SIG-M5 (cell line): ENCODE data around the gene OR5H15.
"Not testable (repeated sequence)": the region's sequence is repeated elsewhere in the genome, so short reads cannot be mapped to it uniquely, and the experiment has no call there.

ENCODE experiments used
- DNase-seq: peaks from one replicate; lab custom pipeline; 2025; lab: John Stamatoyannopoulos, UW

The OR5H15 gene

GRCh38 chr3:98166396-98166795 lies at the start of gene OR5H15:
TSS of gene OR5H15 (plus strand) at chr3:98166696. CDS start at chr3:98168700, 2,004 bp downstream.
- no peak for DNase-seq

GRCh38 chr3:98130421-98130820 lies 36.1 kb upstream of the OR5H15 start, which contains the start of gene OR5H1:
TSS of gene OR5H1 (plus strand) at chr3:98130721. CDS start at chr3:98132698, 1,977 bp downstream.
- DNase-seq = no peak

DNA sequence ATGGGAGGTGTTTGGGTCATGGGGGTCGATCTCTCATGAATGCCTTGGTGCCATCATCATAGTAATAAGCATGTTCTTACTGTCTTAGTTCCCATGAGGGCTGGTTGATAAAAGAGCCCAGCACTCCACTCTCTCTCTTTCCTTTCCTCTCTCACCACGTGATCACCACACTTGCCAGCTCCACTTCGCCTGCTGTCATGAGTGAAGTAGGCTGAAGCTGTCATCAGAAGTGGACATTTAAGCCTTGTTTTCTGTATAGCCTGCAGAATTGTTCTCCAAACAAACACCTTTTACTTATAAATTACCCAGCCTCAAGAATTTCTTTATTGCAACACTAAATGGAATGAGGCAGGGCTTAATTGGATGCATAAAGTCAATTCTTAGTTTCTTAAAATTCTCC lies 29.9 kb upstream of the OR5H15 start:
- DNase-seq = no peak

DNA sequence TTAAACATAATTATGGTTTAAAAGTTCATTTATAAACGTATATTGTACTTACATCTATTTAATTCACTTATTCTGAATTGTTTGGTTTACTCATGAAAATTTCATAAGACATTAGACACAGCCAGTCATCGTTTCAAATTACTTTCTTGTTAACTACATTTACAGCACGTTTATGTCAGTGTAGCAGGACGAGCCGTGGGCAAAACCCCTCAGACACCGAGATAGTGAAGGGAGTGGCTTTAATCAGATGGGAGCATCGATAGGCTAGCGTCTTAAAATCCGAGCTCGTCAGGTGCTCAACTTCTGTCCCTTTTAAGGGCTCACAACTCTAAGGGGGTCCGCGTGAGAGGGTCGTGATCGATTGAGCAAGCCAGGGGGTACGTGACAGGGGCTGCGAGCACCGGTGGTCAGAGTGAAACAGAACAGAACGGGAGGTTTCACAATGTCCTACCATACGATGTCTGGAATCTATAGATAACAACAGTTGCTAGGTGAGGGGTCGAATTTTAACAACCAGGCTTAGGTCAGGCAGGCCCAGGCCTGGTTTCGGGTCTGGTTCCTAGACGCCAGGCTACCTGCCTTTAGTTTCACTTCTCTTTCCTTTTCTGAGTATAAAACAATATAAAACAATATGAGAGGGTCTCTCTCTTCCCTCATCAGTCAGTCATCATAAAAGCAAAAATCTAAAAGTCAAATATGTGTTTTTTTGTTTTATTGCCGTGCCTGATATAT lies 28.5 kb upstream of the OR5H15 start:
- DNase-seq = not testable (repeated sequence)

DNA sequence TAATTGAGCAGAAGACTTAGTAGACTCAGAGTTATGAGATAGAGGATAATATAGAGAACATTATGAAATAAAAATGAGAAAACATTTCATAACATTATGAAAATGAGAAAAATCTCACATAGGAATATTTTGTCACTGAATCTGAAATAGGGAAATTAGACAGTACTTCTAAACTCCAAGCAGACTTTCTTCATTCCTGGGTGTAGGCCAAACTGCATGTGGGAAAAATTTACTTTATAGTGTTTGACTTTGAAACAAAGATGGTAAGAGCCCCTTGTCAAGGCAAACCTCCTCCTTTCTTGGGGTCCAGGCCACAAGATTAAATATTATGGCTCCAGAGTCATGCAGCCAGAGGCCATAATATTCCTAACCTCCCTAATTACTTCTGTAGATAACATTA lies 26.0 kb upstream of the OR5H15 start:
- DNase-seq = no peak

DNA sequence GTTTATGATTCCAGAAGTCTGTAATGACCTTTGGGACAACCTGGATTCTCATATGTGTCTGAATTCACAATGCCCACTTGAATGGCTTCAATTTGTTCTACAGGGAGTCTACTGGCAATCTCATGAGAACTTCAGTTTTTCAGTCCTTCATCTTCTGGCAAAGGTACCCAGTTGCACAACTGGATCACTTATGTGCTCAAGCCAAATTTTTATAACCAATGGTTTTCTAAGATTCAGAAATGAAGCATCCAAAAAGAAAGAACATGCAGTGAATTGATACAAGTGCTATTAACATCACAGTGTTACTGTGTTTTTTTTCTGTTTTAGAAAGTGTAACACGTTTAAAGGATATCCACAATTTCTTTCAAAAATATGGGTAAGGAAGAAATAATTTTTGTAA lies 19.3 kb upstream of the OR5H15 start, which contains the start of gene OR5H14:
OR5H14 (plus strand) TSS at position 301 of the 400 bp plus-strand sequence. CDS start 1,907 bp downstream, outside the sequence.
- no peak for DNase-seq

DNA sequence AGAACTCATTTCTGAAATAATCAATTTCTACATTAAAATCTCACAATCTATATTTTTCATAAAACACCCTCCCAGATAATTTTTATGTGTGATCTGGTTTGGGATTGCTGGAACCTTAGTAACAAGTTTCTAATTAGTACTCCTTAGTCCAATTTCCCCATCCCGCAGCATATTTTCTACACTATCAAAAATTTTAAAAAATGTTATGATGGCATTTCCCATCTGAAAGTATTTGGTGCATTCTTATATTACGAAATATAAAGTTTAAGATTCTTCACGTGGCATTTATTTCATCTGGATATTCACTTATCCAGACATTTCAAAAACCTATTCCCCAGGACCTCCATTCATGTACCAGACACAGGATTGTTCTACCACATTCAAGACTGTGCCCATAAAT lies 17.7 kb upstream of the OR5H15 start:
- DNase-seq = no peak

DNA sequence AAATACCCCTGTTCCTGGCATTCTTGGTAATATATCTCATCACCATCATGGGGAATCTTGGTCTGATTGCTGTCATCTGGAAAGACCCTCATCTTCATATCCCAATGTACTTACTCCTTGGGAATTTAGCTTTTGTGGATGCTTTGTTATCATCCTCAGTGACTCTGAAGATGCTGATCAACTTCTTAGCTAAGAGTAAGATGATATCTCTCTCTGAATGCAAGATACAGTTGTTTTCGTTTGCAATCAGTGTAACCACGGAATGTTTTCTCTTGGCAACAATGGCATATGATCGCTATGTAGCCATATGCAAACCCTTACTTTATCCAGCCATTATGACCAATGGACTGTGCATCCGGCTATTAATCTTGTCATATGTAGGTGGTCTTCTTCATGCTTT lies 17.0 kb upstream of the OR5H15 start:
- not testable (repeated sequence) for DNase-seq

DNA sequence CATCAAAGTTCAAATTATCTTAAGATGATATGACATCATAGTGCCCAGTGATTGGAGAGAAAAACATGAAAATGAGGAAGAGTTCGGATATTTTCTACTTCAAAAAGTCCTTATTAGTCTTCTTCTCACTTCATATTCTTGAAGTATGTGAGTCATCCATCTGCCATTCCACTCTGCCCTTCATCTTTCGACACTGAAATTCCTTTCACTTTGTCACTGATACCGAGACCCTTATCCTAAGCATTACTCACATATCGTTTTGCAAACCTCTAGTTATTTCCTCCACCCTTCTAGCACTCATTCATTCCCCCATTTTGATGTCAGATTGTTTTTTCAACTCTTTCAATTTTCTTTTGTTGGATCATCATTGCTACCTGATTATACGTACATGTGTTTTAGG lies 15.3 kb upstream of the OR5H15 start:
- DNase-seq = no peak

DNA sequence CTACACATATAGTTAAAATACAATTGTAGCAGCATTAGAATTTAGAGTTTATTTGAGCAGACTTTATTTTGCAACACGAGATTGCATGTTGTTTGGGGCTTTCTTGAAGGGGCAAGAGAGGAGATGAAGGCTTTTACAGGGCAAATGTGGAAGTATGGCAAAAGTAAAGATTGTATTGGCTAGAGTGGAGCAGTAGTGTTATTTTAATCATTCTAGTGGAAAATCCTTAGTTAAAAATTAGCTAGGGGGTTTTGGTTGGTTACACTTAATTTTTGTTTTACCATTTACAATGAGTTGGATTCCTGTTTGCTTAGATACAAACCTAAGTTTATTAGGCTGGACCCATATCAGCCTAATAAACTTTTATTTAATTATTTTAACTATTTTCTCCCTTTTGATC lies 4.6 kb downstream of the OR5H15 start:
- DNase-seq = no peak

DNA sequence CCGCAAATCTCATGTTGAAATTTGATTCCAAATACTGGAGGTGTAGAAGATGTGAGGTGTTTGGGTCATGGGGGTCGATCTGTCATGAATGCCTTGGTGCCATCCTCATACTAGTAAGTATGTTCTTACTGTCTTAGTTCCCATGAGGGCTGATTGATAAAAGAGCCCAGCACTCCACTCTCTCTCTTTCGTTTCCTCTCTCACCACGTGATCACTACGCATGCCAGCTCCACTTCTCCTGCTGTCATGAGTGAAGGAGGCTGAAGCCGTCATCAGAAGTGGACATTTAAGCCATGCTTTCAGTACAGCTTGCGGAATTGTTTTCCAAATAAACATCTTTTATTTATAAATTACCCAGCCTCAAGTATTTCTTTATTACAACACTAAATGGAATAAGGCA lies 6.1 kb downstream of the OR5H15 start:
- no peak for DNase-seq

- DNase-seq = no peak
Observed at GRCh38 chr3:98180319-98180890, 13.9 kb downstream of the OR5H15 start.

GRCh38 chr3:98182196-98182595 lies 15.7 kb downstream of the OR5H15 start:
- DNase-seq = no peak

GRCh38 chr3:98185180-98185579 lies 18.7 kb downstream of the OR5H15 start:
- DNase-seq = no peak

- peak; percentile 8 for DNase-seq
Observed at GRCh38 chr3:98188545-98188944, 22.0 kb downstream of the OR5H15 start.

- not testable (repeated sequence) for DNase-seq
Observed at GRCh38 chr3:98190911-98191310, 24.4 kb downstream of the OR5H15 start.

GRCh38 chr3:98196293-98196692 lies 29.8 kb downstream of the OR5H15 start:
- not testable (repeated sequence) for DNase-seq

- DNase-seq = no peak
Observed at GRCh38 chr3:98199020-98199419, 32.5 kb downstream of the OR5H15 start.

DNA sequence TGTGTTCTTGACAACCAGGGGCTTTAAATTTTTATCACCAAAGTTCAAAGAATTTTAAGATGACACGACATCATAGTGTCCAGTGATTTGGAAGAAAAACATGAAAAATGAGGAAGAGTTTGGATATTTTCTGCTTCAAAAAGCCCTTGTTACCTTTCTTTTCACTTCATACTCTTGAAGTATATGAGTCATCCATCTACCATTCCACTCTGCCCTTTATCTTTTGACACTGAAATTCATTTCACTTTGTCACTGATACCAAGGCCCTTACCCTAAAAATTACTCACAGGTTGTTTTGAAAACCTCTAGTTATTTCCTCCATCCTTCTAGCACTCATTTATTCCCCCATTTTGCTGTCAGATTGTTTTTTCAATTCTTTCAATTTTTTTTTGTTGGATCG lies 42.7 kb downstream of the OR5H15 start:
- no peak for DNase-seq

- DNase-seq = no peak
Observed at GRCh38 chr3:98213276-98213675, 46.8 kb downstream of the OR5H15 start.

DNA sequence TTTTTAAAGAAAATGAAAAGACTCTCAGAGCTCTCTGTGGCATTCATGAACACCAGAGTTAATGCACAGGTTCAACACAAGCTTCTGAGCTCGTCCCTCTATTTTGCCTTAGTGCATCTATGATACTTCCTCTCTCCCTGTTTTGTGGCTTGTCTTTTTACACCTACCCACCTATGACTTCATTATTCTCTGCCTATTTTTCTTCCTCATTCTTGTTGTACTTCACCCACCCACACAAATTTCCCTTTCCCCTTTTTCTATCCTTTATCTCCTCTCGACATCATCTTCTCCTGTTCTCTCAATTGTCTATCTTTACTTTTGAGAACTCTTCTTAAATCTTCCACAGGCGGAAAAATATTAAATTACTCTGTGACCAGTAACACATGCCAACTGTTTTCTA lies 48.6 kb downstream of the OR5H15 start:
- no peak for DNase-seq
